GM23338 (cell line): ENCODE data around the gene TMX3.

ENCODE experiments used
- CREB1 ChIP-seq: fragments of 250-450 bp; sonication (Bioruptor Pico); IDR thresholded peaks from 2 replicates; pipeline ENCODE4 v1.5.0; 2020; ENCODE audit warnings: low read depth, mild to moderate bottlenecking, moderate library complexity
- EZH2 ChIP-seq: fragments of 200-600 bp; sonication (generic); IDR thresholded peaks from one replicate; pipeline ENCODE4 v1.8.0; 2017; ENCODE audit warnings: antibody characterized with exemption, mild to moderate bottlenecking, low read depth; ENCODE audit not compliant: unreplicated experiment
- EZH2phosphoT487 ChIP-seq: fragments of 200-600 bp; sonication (generic); IDR thresholded peaks from one replicate; pipeline ENCODE4 v1.8.1; 2018; ENCODE audit warnings: antibody characterized with exemption; ENCODE audit not compliant: unreplicated experiment
- JUNB ChIP-seq: IDR thresholded peaks from one replicate; pipeline ENCODE4 v1.6.1; 2016; ENCODE audit warnings: antibody characterized with exemption; ENCODE audit not compliant: unreplicated experiment
- NANOG ChIP-seq: IDR thresholded peaks from 2 replicates; pipeline ENCODE4 v1.6.1; 2016; ENCODE audit warnings: antibody characterized with exemption, borderline replicate concordance
- POLR2AphosphoS5 ChIP-seq: IDR thresholded peaks from 2 replicates; pipeline ENCODE4 v1.6.1; 2016; ENCODE audit warnings: antibody characterized with exemption, low read depth
- STAT1 ChIP-seq: IDR thresholded peaks from one replicate; pipeline ENCODE4 v1.6.1; 2016; ENCODE audit warnings: antibody characterized with exemption; ENCODE audit not compliant: unreplicated experiment
- ZNF462 ChIP-seq: fragments of 250-450 bp; sonication (Bioruptor Pico); IDR thresholded peaks from 2 replicates; pipeline ENCODE4 v1.5.0; 2020; ENCODE audit warnings: mild to moderate bottlenecking, moderate library complexity
- TF ChIP-seq, protein P1 (sequence below), 2 experiments: fragments of 200-600 bp in 1 of 2; sonication (generic) in 1 of 2; conservative IDR thresholded peaks; 2 replicates each; pipeline versions ENCODE4 v1.5.1 to v1.6.1; 2016 to 2017; ENCODE audit warnings: antibody characterized with exemption in 2 of 2, low read depth in 2 of 2, mild to moderate bottlenecking in 2 of 2, moderate library complexity in 1 of 2
- TF ChIP-seq, protein P2 (sequence below): IDR thresholded peaks from 2 replicates; pipeline ENCODE4 v1.6.1; 2016; ENCODE audit warnings: antibody characterized with exemption

DNA sequence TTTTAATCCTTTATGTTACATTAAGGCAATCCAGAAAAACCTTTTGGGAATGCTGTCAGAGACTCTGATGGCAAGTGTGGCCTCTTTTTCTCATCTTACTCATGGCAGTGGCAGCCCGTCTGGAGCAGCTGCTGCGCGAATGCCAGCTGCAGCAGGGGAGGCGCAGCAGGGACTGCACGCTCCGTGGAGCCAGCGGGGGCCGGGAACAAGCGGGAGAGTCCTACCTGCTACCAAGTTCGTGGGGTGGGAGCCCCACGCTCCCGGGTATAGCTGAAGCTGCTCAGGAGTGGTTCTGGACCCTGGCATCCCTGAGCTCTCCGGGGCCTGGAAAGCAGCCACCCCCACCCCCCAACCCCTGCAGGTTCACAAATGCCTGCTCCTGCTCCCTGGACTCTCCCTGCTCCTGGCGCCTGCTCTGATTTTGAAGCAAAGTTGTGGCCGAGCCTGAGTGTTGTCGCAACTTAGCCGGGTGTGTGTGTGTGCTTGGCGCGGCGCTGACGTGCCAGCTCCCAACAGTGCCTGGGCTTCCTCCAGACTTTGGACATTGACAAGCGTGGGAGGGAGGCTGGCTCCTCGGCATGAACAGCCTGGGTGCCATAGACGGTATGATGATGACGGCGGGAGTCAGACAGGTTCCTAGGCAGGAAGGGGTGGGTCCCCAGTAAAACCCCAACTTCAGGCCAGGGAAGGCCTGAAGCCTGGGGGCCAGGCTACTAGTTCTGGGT is 21.7 kb downstream of the TMX3 start:
- TF ChIP-seq, protein P1, sequence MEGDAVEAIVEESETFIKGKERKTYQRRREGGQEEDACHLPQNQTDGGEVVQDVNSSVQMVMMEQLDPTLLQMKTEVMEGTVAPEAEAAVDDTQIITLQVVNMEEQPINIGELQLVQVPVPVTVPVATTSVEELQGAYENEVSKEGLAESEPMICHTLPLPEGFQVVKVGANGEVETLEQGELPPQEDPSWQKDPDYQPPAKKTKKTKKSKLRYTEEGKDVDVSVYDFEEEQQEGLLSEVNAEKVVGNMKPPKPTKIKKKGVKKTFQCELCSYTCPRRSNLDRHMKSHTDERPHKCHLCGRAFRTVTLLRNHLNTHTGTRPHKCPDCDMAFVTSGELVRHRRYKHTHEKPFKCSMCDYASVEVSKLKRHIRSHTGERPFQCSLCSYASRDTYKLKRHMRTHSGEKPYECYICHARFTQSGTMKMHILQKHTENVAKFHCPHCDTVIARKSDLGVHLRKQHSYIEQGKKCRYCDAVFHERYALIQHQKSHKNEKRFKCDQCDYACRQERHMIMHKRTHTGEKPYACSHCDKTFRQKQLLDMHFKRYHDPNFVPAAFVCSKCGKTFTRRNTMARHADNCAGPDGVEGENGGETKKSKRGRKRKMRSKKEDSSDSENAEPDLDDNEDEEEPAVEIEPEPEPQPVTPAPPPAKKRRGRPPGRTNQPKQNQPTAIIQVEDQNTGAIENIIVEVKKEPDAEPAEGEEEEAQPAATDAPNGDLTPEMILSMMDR (conservative IDR thresholded peaks at IDR 0.05; ENCODE audit: low read depth in 2 of 2): no peak
- TF ChIP-seq, protein P2, sequence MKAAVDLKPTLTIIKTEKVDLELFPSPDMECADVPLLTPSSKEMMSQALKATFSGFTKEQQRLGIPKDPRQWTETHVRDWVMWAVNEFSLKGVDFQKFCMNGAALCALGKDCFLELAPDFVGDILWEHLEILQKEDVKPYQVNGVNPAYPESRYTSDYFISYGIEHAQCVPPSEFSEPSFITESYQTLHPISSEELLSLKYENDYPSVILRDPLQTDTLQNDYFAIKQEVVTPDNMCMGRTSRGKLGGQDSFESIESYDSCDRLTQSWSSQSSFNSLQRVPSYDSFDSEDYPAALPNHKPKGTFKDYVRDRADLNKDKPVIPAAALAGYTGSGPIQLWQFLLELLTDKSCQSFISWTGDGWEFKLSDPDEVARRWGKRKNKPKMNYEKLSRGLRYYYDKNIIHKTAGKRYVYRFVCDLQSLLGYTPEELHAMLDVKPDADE: no peak
- TF ChIP-seq POLR2AphosphoS5: no peak
- TF ChIP-seq NANOG: no peak
- TF ChIP-seq EZH2phosphoT487: no peak
- no peak for TF ChIP-seq EZH2
- no peak for TF ChIP-seq JUNB
- TF ChIP-seq STAT1: no peak
- no peak for TF ChIP-seq ZNF462 (CRISPR knock-in tag)
- TF ChIP-seq CREB1 (CRISPR knock-in tag): no peak
